GM12865 (cell line): Measurements from ENCODE around the gene BCCIP.

Experiments
- DNase-seq: peaks from one replicate; pipeline ENCODE4 v3.0.0; 2010; ENCODE audit warnings: low read depth
- H3K4me3 ChIP-seq: 2 replicates; pipeline ENCODE4 v1.5.1; 2011; ENCODE audit warnings: mild to moderate bottlenecking, low read depth, low read length, control low read depth
- CTCF ChIP-seq: IDR thresholded peaks from 2 replicates; pipeline ENCODE4 v1.5.1; 2011; ENCODE audit warnings: low read length, control low read depth, low read depth, inconsistent platforms; ENCODE audit not compliant: insufficient read depth; ENCODE audit errors: missing control alignments

BCCIP gene

GRCh38 chr10:125823663-125824251, 411 bp downstream of the BCCIP start:
- DNase-seq = peak; percentile 13
- peak overlapping the region; percentile 89 for H3K4me3 ChIP-seq
- TF ChIP-seq CTCF = no peak

GRCh38 chr10:125824736-125825135, 1.4 kb downstream of the BCCIP start:
- H3K4me3 ChIP-seq = peak overlapping the region; percentile 89
- TF ChIP-seq CTCF = no peak
- DNase-seq = no peak

- no peak for DNase-seq
- no peak overlapping the region for H3K4me3 ChIP-seq
- no peak for TF ChIP-seq CTCF
Measured at GRCh38 chr10:125827133-125827532, 3.8 kb downstream of the BCCIP start.

- no peak for DNase-seq
- H3K4me3 ChIP-seq = no peak overlapping the region
- TF ChIP-seq CTCF = no peak
Measured at GRCh38 chr10:125828311-125828710, 5.0 kb downstream of the BCCIP start.

GRCh38 chr10:125836746-125837145, 13.4 kb downstream of the BCCIP start:
- no peak for DNase-seq
- no peak for TF ChIP-seq CTCF
- no peak overlapping the region for H3K4me3 ChIP-seq

GRCh38 chr10:125838802-125839575, 15.6 kb downstream of the BCCIP start:
- TF ChIP-seq CTCF = no peak
- no peak for DNase-seq
- no peak overlapping the region for H3K4me3 ChIP-seq
